GM20431 (cell line): ENCODE measurements around the gene ARF1.

Experiments used
- in situ Hi-C: fragments of 300-500 bp; cut with MseI, MboI; formaldehyde crosslinking; loops from one replicate; pipeline ENCODE4 v1.15.0; 2020; ENCODE audit warnings: low sequenced_read_pairs; ENCODE audit not compliant: unreplicated experiment

Gene ARF1

DNA sequence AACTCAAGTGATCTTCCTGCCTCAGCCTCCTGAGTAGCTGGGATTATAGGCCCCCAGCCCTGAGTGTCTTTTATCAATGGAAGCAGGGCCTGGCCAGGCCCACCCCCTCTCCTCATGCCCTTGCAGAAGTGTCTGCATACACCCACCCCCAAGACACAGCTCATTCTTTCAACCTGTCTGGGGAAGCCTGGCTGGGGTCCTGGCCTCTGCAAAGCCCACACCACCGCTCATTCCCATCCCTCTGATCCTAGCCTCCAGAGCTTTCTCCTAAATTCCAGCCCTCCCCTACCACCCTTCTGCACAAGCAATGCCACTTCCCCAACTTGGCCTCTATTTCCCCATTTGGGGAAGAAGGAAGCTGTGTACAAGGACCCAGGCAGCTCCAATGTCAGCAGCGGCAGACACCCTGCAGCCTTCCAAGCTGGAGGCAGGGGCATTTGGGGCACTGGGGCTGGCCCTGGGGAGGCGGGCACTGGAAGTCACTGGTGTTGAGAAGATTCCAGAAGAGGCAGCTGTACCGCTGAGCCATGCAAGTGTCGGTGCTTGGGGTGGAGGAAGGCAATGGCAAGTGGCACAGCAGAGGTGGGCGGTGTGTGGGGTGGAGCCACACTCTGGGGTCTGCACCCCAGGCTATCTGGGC lies 33.7 kb upstream of the ARF1 start:
- in situ Hi-C loops, result no loop called here

DNA sequence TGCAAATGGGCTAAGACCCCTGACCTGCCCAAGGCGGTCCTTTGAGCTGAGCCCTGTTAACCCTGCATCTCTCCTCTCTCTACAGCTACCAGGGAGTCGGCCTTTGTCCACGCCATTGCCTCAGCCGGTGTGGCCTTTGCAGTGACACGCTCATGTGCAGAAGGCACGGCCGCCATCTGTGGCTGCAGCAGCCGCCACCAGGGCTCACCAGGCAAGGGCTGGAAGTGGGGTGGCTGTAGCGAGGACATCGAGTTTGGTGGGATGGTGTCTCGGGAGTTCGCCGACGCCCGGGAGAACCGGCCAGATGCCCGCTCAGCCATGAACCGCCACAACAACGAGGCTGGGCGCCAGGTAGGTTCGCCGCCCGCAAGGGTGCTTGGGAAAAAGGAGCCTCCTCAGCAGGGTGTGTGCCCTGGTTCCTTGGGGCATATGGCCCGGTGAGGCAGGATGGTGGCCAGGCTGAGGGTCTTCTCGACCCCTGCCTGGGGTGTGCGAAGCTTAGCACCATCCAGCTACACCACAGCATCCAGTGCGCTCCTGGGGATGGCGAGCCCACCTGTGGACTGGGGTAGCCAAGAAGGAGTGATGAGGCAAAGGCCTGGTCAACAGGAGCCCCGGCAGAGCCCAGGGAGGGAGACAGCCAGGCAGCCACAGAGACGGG lies 31.8 kb upstream of the ARF1 start:
- in situ Hi-C loops, result no loop called here

DNA sequence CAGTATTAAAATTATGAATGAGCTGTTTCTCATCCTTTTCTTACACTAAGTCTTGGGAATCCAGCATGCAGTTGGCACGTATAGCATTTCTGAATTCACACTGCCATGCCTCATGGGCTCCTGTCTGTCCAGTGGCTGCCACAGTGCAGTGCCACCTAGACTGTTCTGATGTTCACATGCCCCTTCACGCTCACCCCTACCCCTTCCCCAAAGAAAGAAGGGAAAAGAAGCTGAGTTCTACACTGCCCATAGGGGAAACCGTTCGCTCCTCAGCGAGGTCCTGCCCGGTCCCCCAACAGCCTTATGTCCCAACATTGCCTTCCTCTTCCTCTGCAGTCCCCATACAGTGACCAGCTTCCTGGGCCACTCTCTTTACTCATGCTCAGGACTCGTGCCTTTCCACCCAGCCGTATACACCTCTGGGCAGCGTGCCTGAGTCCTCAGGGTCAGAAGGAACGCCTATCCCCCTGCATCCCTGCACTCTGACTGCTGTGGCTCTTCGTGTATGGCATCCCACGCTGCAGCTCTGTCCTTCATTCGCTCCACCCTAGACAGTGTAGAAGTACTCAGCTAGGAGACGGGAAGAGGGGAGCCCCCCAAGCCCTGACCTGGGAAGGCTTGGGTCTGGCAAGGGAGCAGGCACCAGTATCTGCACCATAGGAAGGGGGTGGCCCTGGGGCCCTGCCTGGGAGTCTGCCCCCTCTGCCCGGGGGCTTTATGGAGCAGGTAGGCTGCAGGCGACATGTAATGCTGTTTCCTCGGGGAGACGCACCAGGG lies 24.1 kb upstream of the ARF1 start:
- in situ Hi-C loops, result no loop called here

DNA sequence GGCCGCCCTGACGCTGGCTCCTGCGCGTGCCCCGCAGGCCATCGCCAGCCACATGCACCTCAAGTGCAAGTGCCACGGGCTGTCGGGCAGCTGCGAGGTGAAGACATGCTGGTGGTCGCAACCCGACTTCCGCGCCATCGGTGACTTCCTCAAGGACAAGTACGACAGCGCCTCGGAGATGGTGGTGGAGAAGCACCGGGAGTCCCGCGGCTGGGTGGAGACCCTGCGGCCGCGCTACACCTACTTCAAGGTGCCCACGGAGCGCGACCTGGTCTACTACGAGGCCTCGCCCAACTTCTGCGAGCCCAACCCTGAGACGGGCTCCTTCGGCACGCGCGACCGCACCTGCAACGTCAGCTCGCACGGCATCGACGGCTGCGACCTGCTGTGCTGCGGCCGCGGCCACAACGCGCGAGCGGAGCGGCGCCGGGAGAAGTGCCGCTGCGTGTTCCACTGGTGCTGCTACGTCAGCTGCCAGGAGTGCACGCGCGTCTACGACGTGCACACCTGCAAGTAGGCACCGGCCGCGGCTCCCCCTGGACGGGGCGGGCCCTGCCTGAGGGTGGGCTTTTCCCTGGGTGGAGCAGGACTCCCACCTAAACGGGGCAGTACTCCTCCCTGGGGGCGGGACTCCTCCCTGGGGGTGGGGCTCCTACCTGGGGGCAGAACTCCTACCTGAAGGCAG lies 23.4 kb upstream of the ARF1 start:
- in situ Hi-C loops, result no loop called here

DNA sequence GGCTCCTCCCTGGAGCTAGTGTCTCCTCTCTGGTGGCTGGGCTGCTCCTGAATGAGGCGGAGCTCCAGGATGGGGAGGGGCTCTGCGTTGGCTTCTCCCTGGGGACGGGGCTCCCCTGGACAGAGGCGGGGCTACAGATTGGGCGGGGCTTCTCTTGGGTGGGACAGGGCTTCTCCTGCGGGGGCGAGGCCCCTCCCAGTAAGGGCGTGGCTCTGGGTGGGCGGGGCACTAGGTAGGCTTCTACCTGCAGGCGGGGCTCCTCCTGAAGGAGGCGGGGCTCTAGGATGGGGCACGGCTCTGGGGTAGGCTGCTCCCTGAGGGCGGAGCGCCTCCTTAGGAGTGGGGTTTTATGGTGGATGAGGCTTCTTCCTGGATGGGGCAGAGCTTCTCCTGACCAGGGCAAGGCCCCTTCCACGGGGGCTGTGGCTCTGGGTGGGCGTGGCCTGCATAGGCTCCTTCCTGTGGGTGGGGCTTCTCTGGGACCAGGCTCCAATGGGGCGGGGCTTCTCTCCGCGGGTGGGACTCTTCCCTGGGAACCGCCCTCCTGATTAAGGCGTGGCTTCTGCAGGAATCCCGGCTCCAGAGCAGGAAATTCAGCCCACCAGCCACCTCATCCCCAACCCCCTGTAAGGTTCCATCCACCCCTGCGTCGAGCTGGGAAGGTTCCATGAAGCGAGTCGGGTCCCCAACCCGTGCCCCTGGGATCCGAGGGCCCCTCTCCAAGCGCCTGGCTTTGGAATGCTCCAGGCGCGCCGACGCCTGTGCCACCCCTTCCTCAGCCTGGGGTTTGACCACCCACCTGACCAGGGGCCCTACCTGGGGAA lies 22.7 kb upstream of the ARF1 start:
- in situ Hi-C loops, result no loop called here

DNA sequence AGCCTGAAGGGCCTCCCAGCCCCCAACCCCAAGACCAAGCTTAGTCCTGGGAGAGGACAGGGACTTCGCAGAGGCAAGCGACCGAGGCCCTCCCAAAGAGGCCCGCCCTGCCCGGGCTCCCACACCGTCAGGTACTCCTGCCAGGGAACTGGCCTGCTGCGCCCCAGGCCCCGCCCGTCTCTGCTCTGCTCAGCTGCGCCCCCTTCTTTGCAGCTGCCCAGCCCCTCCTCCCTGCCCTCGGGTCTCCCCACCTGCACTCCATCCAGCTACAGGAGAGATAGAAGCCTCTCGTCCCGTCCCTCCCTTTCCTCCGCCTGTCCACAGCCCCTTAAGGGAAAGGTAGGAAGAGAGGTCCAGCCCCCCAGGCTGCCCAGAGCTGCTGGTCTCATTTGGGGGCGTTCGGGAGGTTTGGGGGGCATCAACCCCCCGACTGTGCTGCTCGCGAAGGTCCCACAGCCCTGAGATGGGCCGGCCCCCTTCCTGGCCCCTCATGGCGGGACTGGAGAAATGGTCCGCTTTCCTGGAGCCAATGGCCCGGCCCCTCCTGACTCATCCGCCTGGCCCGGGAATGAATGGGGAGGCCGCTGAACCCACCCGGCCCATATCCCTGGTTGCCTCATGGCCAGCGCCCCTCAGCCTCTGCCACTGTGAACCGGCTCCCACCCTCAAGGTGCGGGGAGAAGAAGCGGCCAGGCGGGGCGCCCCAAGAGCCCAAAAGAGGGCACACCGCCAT lies 21.9 kb upstream of the ARF1 start:
- in situ Hi-C loops, result no loop called here

DNA sequence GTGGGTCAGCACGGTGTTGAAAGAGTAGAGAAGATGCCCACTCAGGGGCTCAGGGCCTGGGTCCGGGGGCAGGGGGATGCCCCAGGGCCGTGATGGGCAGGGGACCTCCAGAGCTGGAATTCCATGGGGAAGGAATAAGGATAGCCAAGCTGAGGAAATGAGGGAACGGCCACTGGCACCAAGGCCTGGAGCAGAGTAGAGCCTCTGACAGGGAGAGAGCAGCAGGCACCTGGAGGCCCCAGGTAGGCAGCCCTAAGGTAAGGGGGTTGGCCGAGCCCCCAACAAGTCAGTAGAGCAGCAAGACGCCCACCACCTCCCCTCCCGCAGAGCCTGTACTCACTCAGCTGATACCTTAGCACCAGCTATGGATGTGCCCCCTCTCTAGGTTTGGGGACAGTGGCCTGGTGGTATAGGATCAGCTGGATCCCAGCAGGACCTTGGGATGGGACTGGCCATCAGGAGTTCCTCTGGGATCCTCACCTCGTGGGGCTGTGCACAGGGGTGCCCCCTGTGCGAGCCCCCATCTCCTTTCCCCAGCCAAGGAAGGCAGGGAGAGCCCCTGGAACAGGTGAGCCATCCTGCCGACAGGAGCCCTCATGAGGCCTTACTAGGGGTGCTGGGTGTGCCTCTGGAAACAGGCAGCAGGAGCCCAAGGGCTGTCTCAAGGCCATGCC lies 21.0 kb upstream of the ARF1 start:
- in situ Hi-C loops, result no loop called here

DNA sequence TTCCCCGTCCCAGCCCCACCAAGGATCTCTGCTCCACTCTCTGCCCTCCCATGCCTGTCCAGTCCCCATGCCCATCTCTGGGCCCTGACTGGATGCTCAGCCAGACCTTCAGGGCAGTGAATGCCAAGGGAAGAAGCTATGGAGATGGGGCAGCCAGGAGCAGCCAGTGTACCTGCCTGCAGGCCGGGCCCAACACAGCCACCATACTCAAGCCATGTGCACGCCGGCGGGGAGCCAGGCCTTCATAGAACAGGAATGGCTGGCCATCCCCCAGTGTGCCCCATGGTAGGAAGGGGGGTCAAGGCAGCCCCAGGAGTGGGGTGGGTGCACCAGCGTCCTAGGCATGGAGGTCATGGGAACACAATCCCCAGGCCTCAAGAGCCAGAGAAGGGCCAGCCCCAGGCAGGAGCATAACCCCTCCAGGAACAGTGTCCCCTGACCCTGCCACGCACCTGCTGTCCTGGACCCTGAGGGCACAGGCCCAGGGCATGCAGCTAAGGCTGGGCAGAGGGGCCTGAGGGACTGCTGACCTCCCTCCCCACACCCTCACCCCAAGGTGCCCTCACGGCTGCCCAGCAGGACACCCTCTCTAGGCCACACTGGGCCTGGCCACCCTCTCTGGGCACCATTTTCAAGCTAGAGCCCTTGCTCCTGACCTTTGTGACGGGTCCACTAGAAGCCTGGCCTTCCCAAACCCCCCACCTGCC lies 20.3 kb upstream of the ARF1 start:
- in situ Hi-C loops, result no loop called here

DNA sequence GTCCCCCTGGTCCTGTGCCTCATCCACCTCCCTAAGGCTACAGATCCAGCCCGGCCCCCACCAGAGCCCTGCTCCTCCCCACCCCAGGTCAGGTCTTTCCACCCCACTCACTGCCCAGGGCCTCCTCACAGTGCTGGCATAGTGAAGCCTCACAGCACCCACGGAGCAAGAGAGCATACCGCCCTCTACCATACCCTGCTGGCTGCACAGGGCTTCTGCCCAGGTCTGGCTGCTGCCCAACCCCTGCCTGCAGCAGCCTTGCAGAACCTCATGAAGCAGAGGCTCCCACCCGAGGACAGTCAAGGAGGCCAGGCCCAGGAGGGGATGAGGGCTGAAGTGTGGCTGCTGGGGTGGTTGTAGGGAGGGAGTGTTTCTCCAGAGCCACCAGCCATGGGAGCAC lies 19.7 kb upstream of the ARF1 start:
- in situ Hi-C loops, result no loop called here

DNA sequence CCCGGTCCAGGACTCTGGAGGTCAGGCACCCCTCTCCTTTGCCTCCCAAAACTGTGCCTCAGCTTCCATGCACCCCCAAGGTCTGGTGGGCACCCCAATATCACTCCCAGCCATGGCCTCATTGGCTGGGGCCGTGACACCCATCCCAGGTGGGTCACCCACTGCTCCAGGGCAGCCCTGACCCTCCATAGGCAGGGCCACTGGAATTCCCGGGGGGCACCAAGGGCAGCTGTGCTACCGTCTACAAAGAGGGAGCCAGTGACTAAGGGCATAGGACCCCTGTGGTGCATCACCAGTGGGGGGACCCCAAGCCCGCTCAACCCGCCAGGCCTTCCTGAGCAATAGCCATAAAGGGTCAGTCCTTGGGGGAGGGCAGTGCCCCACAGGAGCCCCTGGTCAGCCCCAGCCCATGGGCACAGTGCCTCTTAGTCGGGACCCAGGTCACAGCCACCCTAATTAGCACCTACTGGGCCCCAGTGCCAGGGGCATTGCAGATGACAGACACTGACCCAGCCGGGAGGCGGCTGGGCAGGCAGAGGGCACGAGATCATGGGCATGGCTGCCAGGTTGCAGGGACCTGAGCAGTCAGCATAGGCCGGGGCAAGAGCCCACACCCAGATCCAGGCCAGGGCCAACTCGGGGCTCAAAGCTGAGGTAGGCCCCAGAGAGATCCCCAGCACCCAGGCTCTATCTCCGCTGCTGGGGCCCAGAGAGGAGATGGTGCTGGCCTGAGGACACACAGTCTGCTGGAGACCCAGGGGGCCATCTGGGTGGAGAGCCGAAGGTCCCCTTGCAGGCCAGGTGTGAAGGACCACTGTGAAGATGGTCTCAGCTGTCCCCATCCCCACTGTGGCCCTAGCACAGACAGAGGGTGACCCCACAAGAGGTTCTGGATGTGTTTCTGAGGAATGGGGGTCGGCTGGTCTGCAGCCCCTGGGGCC lies 19.0 kb upstream of the ARF1 start:
- in situ Hi-C loops, result no loop called here

DNA sequence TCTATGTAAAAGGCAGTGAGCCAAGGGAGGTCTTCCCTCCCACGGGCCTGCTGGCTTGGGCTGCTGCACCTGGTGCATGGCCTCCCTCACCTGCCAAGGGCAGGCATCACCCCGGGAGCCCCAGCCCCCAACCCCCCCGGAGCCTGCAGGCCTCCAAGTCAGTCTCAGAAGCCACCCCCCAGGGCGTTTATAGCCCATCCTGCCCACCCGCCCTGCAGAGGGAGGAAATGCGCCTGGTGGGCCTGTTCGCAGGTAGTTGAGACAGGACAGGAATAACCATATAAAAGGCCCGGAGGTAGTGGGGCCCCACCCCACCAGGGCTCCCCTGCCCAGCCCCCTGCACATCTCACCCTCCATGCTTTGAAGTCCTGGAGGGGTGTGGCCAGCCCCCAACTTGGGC lies 18.2 kb upstream of the ARF1 start:
- in situ Hi-C loops, result no loop called here

DNA sequence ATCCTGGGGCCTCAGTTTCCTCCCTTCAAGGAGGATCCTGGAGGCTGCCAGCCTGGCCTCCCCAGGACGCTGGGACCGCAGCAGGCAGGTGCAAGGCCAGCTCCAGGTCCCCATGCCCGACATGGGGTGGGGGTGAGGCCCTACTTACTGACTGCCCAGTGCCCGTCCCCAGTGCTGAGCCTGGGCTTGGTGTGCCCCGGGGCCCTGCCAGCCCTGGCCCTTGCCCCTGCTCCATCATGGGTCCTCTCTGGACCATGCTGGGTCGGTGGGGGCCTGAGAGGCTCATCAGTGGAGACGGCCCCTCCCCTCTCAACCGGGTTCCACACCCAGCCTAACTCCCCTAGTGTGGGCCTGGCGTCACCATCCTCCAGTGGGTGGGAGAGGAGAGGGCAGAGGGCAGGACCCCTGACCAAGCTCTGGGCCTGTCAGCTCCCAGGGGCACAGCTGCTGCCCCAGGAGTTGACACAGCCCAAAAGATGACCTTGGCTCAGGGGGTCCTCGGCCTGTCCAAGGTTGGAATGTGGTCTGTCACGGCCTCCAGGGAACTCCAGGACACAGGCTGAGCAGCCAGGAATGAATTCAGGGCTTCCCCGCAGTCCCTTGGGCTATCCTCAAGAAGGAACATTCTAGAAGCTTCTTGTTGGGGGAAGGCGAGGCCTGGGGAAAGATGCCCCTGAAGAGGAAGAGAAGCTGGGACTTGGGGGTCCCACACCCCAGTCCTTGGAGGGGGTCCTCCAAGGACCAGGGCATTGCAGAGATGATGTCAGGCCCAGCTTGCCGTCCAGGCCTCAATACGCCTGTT lies 17.6 kb upstream of the ARF1 start:
- in situ Hi-C loops, result no loop called here

DNA sequence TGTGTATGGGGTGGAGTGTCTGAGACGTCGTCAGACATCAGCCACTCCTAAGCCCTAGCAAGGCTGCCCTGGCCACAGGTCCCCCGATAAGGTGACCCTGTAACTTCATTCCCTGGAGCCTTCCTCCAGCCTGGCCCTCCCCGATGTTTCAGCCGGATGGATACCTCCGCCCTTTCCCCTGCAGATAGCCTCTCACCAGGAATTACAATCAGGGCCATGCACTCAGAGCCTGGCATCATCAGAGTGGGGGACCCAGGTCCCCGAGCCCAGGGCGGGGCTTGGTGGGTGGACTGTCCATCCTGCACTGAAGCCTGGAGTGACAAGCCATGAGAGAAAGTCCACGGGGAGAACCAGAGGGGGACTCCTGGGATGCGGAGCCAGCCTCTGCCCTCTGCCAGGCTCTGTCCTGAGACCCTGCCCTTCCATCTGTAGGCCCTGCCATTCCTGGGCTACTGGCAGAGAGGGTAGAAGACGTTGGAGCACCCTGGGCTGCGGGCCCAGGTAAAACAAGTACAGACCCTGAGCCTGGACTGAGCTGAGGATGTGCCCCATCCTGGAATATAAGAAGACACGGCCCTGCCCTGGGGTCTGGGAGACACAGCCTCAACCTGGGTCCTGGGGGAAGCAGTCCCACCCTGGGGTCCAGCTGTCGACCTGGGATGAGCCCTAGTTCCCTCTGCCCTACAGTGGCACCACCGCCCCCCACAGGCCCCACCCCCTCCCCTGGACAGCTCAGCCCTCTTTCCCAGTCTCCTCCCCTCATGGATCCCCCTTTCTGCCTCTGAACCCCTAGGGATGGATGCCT lies 16.8 kb upstream of the ARF1 start:
- in situ Hi-C loops, result no loop called here

DNA sequence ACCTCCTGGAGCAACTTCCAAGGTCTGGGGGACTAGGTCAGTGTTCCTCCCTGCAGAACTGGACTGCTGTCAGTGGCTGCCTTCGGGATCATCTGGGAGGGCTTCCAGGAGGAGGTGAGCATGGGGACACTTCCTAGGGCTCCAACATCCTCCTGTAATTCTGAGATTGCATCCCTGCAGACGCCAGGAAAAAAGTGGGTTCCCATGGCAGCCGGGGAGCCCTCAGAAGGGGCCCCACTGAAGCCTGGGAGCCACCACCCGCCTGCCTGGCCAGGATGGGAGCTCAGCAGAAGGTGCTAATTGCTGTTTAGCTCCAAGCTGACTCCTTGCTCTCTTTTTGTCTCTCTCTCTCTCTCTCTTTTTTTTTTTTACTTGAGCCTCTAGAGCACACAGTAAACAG lies 16.1 kb upstream of the ARF1 start:
- in situ Hi-C loops, result no loop called here

DNA sequence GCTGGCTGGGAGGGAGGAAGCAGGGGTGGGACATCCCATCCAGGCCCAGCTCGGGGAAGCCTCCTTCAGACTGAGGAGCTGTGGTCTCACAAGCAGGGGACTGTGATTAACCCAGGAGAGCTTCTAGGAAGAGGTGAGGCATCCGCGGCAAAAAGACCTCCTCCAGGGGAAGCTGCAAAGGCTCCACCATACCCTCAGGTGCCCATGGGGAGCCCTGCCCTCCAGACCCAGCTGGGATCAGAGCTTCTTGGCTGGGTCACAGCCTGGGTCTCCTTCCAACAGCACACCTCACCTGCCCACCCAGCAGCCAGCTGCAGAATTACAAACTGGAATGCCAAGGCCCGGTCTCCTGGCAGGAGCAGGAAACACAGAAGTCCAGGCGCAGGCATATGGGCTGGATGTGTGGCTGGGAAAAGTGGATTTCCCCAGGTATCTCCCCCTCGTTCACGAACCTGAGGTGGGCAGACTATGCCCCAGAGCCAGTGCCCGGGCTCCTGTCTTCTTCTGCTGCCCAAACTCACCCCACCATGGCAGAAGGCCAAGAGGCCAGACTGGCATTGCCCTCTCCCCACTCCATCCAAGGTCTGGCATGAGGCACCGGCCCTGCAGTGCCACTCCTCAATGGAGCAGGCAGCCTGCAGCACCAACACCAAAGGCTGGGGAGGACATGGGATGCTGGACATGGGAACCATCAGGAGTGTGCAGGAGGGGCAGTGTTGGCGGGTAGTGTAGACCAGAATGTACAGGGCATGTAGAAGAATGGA lies 15.4 kb upstream of the ARF1 start:
- in situ Hi-C loops, result no loop called here
